Panc1 (cell line): ENCODE data around the gene UBE2Q2.

Experiments
- POLR2AphosphoS5 ChIP-seq: IDR thresholded peaks from 2 replicates; pipeline ENCODE4 v1.6.1; 2012; ENCODE audit warnings: mild to moderate bottlenecking, low read depth, low read length, moderate library complexity
- SIN3A ChIP-seq: IDR thresholded peaks from 2 replicates; pipeline ENCODE4 v1.6.1; 2012; ENCODE audit warnings: low read depth, mild to moderate bottlenecking, low read length, moderate library complexity, borderline replicate concordance; ENCODE audit not compliant: insufficient read depth
- TCF7L2 ChIP-seq: IDR thresholded peaks from 2 replicates; pipeline ENCODE4 v1.6.1; 2011; ENCODE audit warnings: mild to moderate bottlenecking, low read depth, low read length, inconsistent platforms
- TF ChIP-seq, protein P1 (sequence below): fragments of 450-650 bp; IDR thresholded peaks from 2 replicates; pipeline ENCODE4 v1.5.1; 2017; ENCODE audit warnings: mild to moderate bottlenecking
- TF ChIP-seq, protein P2 (sequence below), 2 experiments: IDR thresholded peaks; 2 replicates each; pipeline ENCODE4 v1.6.1; 2011 to 2012; ENCODE audit warnings: low read depth in 2 of 2, control low read depth in 1 of 2, low read length in 1 of 2, mild to moderate bottlenecking in 1 of 2, moderate library complexity in 1 of 2; ENCODE audit not compliant: insufficient read depth in 1 of 2

GRCh38 chr15:75828429-75828828, 14.8 kb upstream of the UBE2Q2 start:
- TF ChIP-seq, protein P1, sequence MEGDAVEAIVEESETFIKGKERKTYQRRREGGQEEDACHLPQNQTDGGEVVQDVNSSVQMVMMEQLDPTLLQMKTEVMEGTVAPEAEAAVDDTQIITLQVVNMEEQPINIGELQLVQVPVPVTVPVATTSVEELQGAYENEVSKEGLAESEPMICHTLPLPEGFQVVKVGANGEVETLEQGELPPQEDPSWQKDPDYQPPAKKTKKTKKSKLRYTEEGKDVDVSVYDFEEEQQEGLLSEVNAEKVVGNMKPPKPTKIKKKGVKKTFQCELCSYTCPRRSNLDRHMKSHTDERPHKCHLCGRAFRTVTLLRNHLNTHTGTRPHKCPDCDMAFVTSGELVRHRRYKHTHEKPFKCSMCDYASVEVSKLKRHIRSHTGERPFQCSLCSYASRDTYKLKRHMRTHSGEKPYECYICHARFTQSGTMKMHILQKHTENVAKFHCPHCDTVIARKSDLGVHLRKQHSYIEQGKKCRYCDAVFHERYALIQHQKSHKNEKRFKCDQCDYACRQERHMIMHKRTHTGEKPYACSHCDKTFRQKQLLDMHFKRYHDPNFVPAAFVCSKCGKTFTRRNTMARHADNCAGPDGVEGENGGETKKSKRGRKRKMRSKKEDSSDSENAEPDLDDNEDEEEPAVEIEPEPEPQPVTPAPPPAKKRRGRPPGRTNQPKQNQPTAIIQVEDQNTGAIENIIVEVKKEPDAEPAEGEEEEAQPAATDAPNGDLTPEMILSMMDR = no peak
- no peak for TF ChIP-seq TCF7L2
- TF ChIP-seq, protein P2, sequence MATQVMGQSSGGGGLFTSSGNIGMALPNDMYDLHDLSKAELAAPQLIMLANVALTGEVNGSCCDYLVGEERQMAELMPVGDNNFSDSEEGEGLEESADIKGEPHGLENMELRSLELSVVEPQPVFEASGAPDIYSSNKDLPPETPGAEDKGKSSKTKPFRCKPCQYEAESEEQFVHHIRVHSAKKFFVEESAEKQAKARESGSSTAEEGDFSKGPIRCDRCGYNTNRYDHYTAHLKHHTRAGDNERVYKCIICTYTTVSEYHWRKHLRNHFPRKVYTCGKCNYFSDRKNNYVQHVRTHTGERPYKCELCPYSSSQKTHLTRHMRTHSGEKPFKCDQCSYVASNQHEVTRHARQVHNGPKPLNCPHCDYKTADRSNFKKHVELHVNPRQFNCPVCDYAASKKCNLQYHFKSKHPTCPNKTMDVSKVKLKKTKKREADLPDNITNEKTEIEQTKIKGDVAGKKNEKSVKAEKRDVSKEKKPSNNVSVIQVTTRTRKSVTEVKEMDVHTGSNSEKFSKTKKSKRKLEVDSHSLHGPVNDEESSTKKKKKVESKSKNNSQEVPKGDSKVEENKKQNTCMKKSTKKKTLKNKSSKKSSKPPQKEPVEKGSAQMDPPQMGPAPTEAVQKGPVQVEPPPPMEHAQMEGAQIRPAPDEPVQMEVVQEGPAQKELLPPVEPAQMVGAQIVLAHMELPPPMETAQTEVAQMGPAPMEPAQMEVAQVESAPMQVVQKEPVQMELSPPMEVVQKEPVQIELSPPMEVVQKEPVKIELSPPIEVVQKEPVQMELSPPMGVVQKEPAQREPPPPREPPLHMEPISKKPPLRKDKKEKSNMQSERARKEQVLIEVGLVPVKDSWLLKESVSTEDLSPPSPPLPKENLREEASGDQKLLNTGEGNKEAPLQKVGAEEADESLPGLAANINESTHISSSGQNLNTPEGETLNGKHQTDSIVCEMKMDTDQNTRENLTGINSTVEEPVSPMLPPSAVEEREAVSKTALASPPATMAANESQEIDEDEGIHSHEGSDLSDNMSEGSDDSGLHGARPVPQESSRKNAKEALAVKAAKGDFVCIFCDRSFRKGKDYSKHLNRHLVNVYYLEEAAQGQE (IDR thresholded peaks at IDR 0.05; ENCODE audit: insufficient read depth in 1 of 2, low read depth in 2 of 2, low read length in 1 of 2) = no peak
- TF ChIP-seq SIN3A = no peak
- no peak for TF ChIP-seq POLR2AphosphoS5
